Measurements from ENCODE around the gene TOB1. TPM values are rescaled to one million over a fixed set of nuclear protein-coding genes. Genes with fewer than 3 reads are reported as not detected.
A peak's percentile ranks its signal among the peaks of the same experiment; 100 is the strongest.

TOB1 gene
- total and polyA plus RNA-seq, 2 of the 4 experiments (the other 2 are of a cell fraction) = 4.3 to 9.0 TPM

GRCh38 chr17:50837980-50838954, 27.9 kb downstream of the TOB1 start:
- WGBS, 2 experiments (ENCODE audit: extremely low coverage in 2 of 2, insufficient read length in 1 of 2) = 62% methylated on average over 7 of the region's 21 CpGs; no CpG with 5 or more reads in 1 of the 2 experiments
- BruUV-seq (replicated peaks) = no TSS peak
- peaks cover 4% of the 10 kb centered on the region; the same call in 1 of the 2 replicates for H3K27me3 ChIP-seq (ENCODE audit: control insufficient read depth, insufficient read depth, low read length)
- H3K4ac ChIP-seq (ENCODE audit: low read depth, low read length) = no peak overlapping the region
- no peaks in the 10 kb centered on the region for H4K20me1 ChIP-seq (ENCODE audit: insufficient read depth, low read length)
- POLR2A ChIA-PET (ENCODE audit: unreplicated experiment) = interaction anchor here (0.6 kb wide), 1 partner anchor 20 kb away, joined by 3 read pairs; no protein-coding TSS in a partner anchor
- ATAC-seq (ENCODE audit: low read depth) (no peak), DNase-seq (no peak)
- H3K9me3 ChIP-seq (ENCODE audit: control insufficient read depth, insufficient read depth, low read length) = no peaks in the 10 kb centered on the region
- no peaks in the 10 kb centered on the region for H3K36me3 ChIP-seq (ENCODE audit: control insufficient read depth, insufficient read depth, low read length)
- no peak overlapping the region for H2BK15ac ChIP-seq (ENCODE audit: low read depth, low read length)
- TF ChIP-seq RFX5 (IDR thresholded peaks at IDR 0.05; ENCODE audit: low read depth, low read length) = no peak
- no peak overlapping the region for H3K9ac ChIP-seq (ENCODE audit: low read depth, low read length)
- no peak overlapping the region for H4K5ac ChIP-seq (ENCODE audit: low read depth, low read length)
- intact Hi-C loops (cut with micrococcal nuclease) (no loop called here), in situ Hi-C loops (cut with MboI; ENCODE audit: low sequenced_read_pairs) (no loop called here), dilution Hi-C loops (cut with HindIII; ENCODE audit: low sequenced_read_pairs, unreplicated experiment) (no loop called here)
- H4K8ac ChIP-seq (ENCODE audit: low read depth in 2 of 2, low read length in 2 of 2) = no peak overlapping the region
- peaks cover 4% of the 10 kb centered on the region; the same call in 1 of the 2 replicates for H3K4me1 ChIP-seq (ENCODE audit: control insufficient read depth, insufficient read depth, low read length)
- H4K91ac ChIP-seq (ENCODE audit: insufficient read depth, low read depth, low read length) = no peak overlapping the region
- H3K27ac ChIP-seq (ENCODE audit: insufficient read depth, low read length) = no peak overlapping the region
- H2BK5ac ChIP-seq (ENCODE audit: low read depth, low read length, poor library complexity, severe bottlenecking) = no peak overlapping the region
- no peak overlapping the region for H2AK5ac ChIP-seq (ENCODE audit: low read depth, low read length)
- H3K4me2 ChIP-seq (ENCODE audit: low read depth, low read length) = no peak overlapping the region
- CTCF ChIA-PET = no interaction called here
- H3K4me3 ChIP-seq (ENCODE audit: insufficient read depth, low read depth, low read length) = no peak overlapping the region
- peak overlapping the region; percentile 2 for H2AFZ ChIP-seq (replicated peaks; ENCODE audit: low read length, poor library complexity)
- no peak overlapping the region for H2BK20ac ChIP-seq (ENCODE audit: low read depth, low read length)
- H3K79me1 ChIP-seq (ENCODE audit: low read depth in 1 of 2, low read length in 2 of 2) = no peaks in the 10 kb centered on the region
- H3K9me1 ChIP-seq (ENCODE audit: insufficient read depth, low read length) = no peaks in the 10 kb centered on the region
- no peak overlapping the region for H3K56ac ChIP-seq (ENCODE audit: extremely low read depth, insufficient read depth, low read length)
- H2AK9ac ChIP-seq (replicated peaks; ENCODE audit: low read depth, low read length, poor library complexity) = no peak overlapping the region
- H3K18ac ChIP-seq (ENCODE audit: low read depth, low read length) = no peak overlapping the region
- H2BK120ac ChIP-seq (ENCODE audit: low read depth, low read length) = no peak overlapping the region
- H3K14ac ChIP-seq (replicated peaks; ENCODE audit: low read depth, low read length) = no peak overlapping the region
- no peak overlapping the region for H3K23ac ChIP-seq (ENCODE audit: low read depth, low read length)
